Measurements from ENCODE around the gene AHSP. TPM values are rescaled to one million over a fixed set of nuclear protein-coding genes. Genes with fewer than 3 reads are reported as not detected.

Gene AHSP
- total RNA-seq, 6 experiments from 2014 or later: not detected

- H3K36me3 Mint-ChIP-seq (ENCODE audit: low read depth): peaks cover 5% of the 10 kb centered on the region
- no peak overlapping the region for H3K4me3 Mint-ChIP-seq
- H3K27ac Mint-ChIP-seq: no peak overlapping the region
- TF ChIP-seq CTCF (IDR thresholded peaks at IDR 0.05): no peak
- no peaks in the 10 kb centered on the region; the same call in 1 of the 2 replicates for H3K4me1 Mint-ChIP-seq (ENCODE audit: low read depth)
- no peaks in the 10 kb centered on the region for H3K9me3 Mint-ChIP-seq
- no peak for DNase-seq
- peaks cover 29% of the 10 kb centered on the region for H3K27me3 Mint-ChIP-seq (ENCODE audit: insufficient read depth)
Measured at GRCh38 chr16:31488468-31489297, 39.0 kb upstream of the AHSP start.

GRCh38 chr16:31489298-31489564 lies 38.5 kb upstream of the AHSP start:
- Mint-ChIP-seq H3K9me3 (no peaks in the 10 kb centered on the region), H3K4me3 (no peak overlapping the region), H3K36me3 (ENCODE audit: low read depth) (peaks cover 5% of the 10 kb centered on the region), H3K27me3 (ENCODE audit: insufficient read depth) (peaks cover 25% of the 10 kb centered on the region), H3K4me1 (ENCODE audit: low read depth) (no peaks in the 10 kb centered on the region; the same call in 1 of the 2 replicates), H3K27ac (no peak overlapping the region)
- no peak for DNase-seq
- TF ChIP-seq CTCF (IDR thresholded peaks at IDR 0.05): no peak

GRCh38 chr16:31489616-31490584 lies 37.8 kb upstream of the AHSP start:
- H3K4me3 Mint-ChIP-seq: no peak overlapping the region
- no peak overlapping the region for H3K27ac Mint-ChIP-seq
- no peak for TF ChIP-seq CTCF (IDR thresholded peaks at IDR 0.05)
- peaks cover 21% of the 10 kb centered on the region for H3K27me3 Mint-ChIP-seq (ENCODE audit: insufficient read depth)
- H3K4me1 Mint-ChIP-seq (ENCODE audit: low read depth): no peaks in the 10 kb centered on the region; the same call in 1 of the 2 replicates
- H3K36me3 Mint-ChIP-seq (ENCODE audit: low read depth): peaks cover 5% of the 10 kb centered on the region
- no peak for DNase-seq
- no peaks in the 10 kb centered on the region for H3K9me3 Mint-ChIP-seq

GRCh38 chr16:31491778-31492418 lies 35.8 kb upstream of the AHSP start:
- Mint-ChIP-seq H3K27me3 (ENCODE audit: insufficient read depth) (peaks cover 11% of the 10 kb centered on the region), H3K27ac (no peak overlapping the region), H3K36me3 (ENCODE audit: low read depth) (peaks cover 5% of the 10 kb centered on the region), H3K9me3 (no peaks in the 10 kb centered on the region), H3K4me3 (no peak overlapping the region), H3K4me1 (ENCODE audit: low read depth) (no peaks in the 10 kb centered on the region; the same call in 1 of the 2 replicates)
- DNase-seq: no peak
- no peak for TF ChIP-seq CTCF (IDR thresholded peaks at IDR 0.05)

- DNase-seq: no peak
- Mint-ChIP-seq H3K4me1 (ENCODE audit: low read depth) (no peaks in the 10 kb centered on the region), H3K4me3 (no peak overlapping the region), H3K27ac (no peak overlapping the region), H3K36me3 (ENCODE audit: low read depth) (peaks cover 8% of the 10 kb centered on the region), H3K9me3 (no peaks in the 10 kb centered on the region), H3K27me3 (ENCODE audit: insufficient read depth) (peaks cover 4% of the 10 kb centered on the region; the same call in 1 of the 2 replicates)
- no peak for TF ChIP-seq CTCF (IDR thresholded peaks at IDR 0.05)
Measured at GRCh38 chr16:31493506-31494125, 34.1 kb upstream of the AHSP start.
